OCI-LY7 (cell line): Measurements from ENCODE around the gene MGMT. TPM values are rescaled to one million over a fixed set of nuclear protein-coding genes. Genes with fewer than 3 reads are reported as not detected.

Experiments
- BruUV-seq: library from RNA; stranded (reverse); fragments of 400-500 nt; replicated peaks from 2 replicates; lab custom pipeline; 2021; lab: Mats Ljungman, UMichigan
- CTCF ChIA-PET: fragments of 300-600 bp; sonication (Branson Sonifier 250); formaldehyde crosslinking; loops from one replicate; lab custom pipeline; 2022; ENCODE audit warnings: antibody characterized with exemption; ENCODE audit not compliant: unreplicated experiment; lab: Charles Lee
- POLR2A ChIA-PET: fragments of 300-600 bp; sonication (Branson Sonifier 250); formaldehyde crosslinking; loops from one replicate; lab custom pipeline; 2022; ENCODE audit warnings: antibody characterized with exemption; lab: Charles Lee
- DNase-seq: peaks from one replicate; pipeline ENCODE4 v3.0.0-alpha.2; 2015; ENCODE audit warnings: low spot score
- H2AFZ ChIP-seq: fragments of 200-600 bp; sonication (generic), shearing (Covaris generic); 2 replicates; pipeline ENCODE4 v1.6.1; 2014; ENCODE audit warnings: mild to moderate bottlenecking, antibody characterized with exemption, low read length, moderate library complexity
- H3K27ac ChIP-seq: fragments of 200-600 bp; sonication (generic); 2 replicates; pipeline ENCODE4 v1.5.1; 2014; ENCODE audit warnings: mixed run types, low read depth, mild to moderate bottlenecking, moderate library complexity, low read length, inconsistent platforms; ENCODE audit not compliant: poor library complexity, severe bottlenecking
- H3K36me3 ChIP-seq: fragments of 200-600 bp; sonication (generic); 2 replicates; pipeline ENCODE4 v1.6.1; 2014; ENCODE audit warnings: mild to moderate bottlenecking, antibody characterized with exemption, low read length, moderate library complexity, mixed read lengths; ENCODE audit not compliant: insufficient read depth
- H3K4me1 ChIP-seq: fragments of 200-600 bp; sonication (generic); 2 replicates; pipeline ENCODE4 v1.5.1; 2014; ENCODE audit warnings: mild to moderate bottlenecking, low read length; ENCODE audit not compliant: insufficient read depth, poor library complexity, severe bottlenecking
- H3K4me2 ChIP-seq: fragments of 200-600 bp; sonication (generic); 2 replicates; pipeline ENCODE4 v1.6.1; 2014; ENCODE audit warnings: mild to moderate bottlenecking, low read length
- H3K4me3 ChIP-seq: fragments of 200-600 bp; sonication (generic); 2 replicates; pipeline ENCODE4 v1.5.1; 2014; ENCODE audit warnings: mild to moderate bottlenecking, low read depth, low read length; ENCODE audit not compliant: poor library complexity, severe bottlenecking
- H3K79me2 ChIP-seq: fragments of 200-600 bp; sonication (generic); 2 replicates; pipeline ENCODE4 v1.6.1; 2016; ENCODE audit warnings: low read depth, mild to moderate bottlenecking, low read length, moderate library complexity, mixed read lengths; ENCODE audit not compliant: insufficient read depth
- H3K9me2 ChIP-seq: fragments of 200-600 bp; sonication (generic); 2 replicates; pipeline ENCODE4 v1.6.1; 2016; ENCODE audit warnings: mild to moderate bottlenecking, low read length, mixed read lengths; ENCODE audit not compliant: insufficient read depth
- H3K9me3 ChIP-seq: fragments of 200-600 bp; sonication (generic); 2 replicates; pipeline ENCODE4 v1.6.1; 2014; ENCODE audit warnings: mild to moderate bottlenecking, mixed run types, low read length, mixed read lengths
- H4K20me1 ChIP-seq: fragments of 200-600 bp; sonication (generic); 2 replicates; pipeline ENCODE4 v1.6.1; 2014; ENCODE audit warnings: mild to moderate bottlenecking, antibody characterized with exemption, low read length, moderate library complexity, mixed read lengths; ENCODE audit not compliant: insufficient read depth
- EZH2phosphoT487 ChIP-seq: fragments of 200-600 bp; sonication (generic); IDR thresholded peaks from 2 replicates; pipeline ENCODE4 v1.6.1; 2018; ENCODE audit warnings: low read depth, borderline replicate concordance, mild to moderate bottlenecking, mixed run types, antibody characterized with exemption, low read length, moderate library complexity, mixed read lengths
- intact Hi-C: fragments of 100-400 bp; cut with micrococcal nuclease; formaldehyde crosslinking; loops from one replicate; pipeline ENCODE4 v1.10.0; 2022; ENCODE audit not compliant: unreplicated experiment
- total RNA-seq, 2 experiments: library from RNA; depleted of rRNA in 1 of 2; stranded (reverse); fragments of >200 nt in 1 of 2; shearing (Covaris generic) in 1 of 2; gene quantifications; 2 replicates each; pipeline ENCODE4 v1.2.3, GENCODE V29; 2014 to 2022
- TF ChIP-seq, protein P1 (sequence below): fragments of 200-600 bp; sonication (generic); conservative IDR thresholded peaks from 2 replicates; pipeline ENCODE4 v1.5.1; 2014; ENCODE audit warnings: mild to moderate bottlenecking, antibody characterized with exemption, low read length, moderate library complexity, mixed read lengths

The MGMT gene
- total RNA-seq, 2 experiments from 2014 or later: 19.7 to 25.0 TPM

DNA sequence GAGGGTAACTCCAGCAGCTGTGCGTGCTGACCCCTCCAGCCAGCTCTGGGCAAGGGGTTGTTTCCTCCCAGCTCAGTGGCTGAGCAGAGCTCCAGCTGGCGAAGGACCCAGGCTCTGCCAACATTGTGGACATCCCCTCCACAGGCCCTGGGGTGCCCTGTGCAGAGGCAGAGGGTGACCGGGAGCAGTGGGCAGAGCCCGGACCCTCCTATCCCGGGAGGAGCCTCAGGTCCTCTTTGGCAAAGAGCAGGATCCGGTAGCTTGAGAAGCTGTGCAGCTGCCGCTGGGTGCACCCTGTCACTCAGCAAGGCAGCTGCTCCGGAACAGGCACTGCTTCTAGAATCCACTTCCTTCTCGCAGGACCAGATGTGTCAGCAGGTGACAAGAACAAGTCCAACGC is 321.2 kb downstream of the MGMT start:
- H3K9me3 ChIP-seq: no peaks in the 10 kb centered on the region
- no peaks in the 10 kb centered on the region for H3K36me3 ChIP-seq
- TF ChIP-seq, protein P1, sequence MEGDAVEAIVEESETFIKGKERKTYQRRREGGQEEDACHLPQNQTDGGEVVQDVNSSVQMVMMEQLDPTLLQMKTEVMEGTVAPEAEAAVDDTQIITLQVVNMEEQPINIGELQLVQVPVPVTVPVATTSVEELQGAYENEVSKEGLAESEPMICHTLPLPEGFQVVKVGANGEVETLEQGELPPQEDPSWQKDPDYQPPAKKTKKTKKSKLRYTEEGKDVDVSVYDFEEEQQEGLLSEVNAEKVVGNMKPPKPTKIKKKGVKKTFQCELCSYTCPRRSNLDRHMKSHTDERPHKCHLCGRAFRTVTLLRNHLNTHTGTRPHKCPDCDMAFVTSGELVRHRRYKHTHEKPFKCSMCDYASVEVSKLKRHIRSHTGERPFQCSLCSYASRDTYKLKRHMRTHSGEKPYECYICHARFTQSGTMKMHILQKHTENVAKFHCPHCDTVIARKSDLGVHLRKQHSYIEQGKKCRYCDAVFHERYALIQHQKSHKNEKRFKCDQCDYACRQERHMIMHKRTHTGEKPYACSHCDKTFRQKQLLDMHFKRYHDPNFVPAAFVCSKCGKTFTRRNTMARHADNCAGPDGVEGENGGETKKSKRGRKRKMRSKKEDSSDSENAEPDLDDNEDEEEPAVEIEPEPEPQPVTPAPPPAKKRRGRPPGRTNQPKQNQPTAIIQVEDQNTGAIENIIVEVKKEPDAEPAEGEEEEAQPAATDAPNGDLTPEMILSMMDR: no peak
- no peak for TF ChIP-seq EZH2phosphoT487
- no peaks in the 10 kb centered on the region for H3K79me2 ChIP-seq
- H2AFZ ChIP-seq: no peak overlapping the region
- intact Hi-C loops: no loop called here
- no peak overlapping the region for H3K27ac ChIP-seq
- no peak overlapping the region for H3K4me3 ChIP-seq
- H3K9me2 ChIP-seq: no peaks in the 10 kb centered on the region
- ChIA-PET POLR2A (no interaction called here), CTCF (no interaction called here)
- no TSS peak for BruUV-seq
- H4K20me1 ChIP-seq: no peaks in the 10 kb centered on the region
- DNase-seq: no peak
- H3K4me1 ChIP-seq: no peaks in the 10 kb centered on the region
- H3K4me2 ChIP-seq: no peak overlapping the region

DNA sequence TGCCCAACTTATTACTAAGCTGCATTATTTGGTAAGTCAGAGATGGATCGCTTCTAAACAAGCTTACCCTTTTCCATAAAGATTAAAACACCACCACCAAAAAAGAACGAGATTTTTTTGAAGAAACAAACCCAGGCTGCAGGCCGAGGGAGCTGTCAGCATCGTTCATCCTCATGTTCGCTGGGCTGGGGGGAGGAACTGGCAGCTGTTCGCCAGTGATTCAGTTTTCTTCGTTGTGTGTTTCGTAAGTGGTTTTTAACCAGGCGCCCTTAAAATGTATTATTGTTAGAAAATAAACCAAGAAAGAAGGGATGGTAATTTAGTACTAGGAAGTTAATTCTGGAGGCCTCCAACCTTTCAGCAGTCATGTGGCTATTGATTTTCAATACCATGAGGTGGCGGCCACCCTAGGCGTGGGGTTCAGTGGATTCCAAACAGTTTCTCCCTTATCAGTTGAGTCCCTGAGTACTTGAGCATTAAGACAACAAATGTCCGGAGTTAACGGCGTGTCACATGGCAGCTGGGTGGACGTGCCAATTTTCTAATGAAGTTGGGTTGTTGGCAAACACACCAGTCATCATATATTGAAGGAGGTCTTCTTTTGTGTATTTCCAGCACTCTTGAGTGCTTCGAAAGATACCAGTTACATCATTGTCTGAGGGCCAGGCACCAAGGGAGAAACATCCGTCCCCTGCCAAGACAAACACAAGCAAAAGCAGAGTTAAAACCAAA is 323.8 kb downstream of the MGMT start:
- Histone ChIP-seq H3K4me2 (no peak overlapping the region), H4K20me1 (no peaks in the 10 kb centered on the region), H3K79me2 (no peaks in the 10 kb centered on the region), H3K9me2 (no peaks in the 10 kb centered on the region), H3K9me3 (no peaks in the 10 kb centered on the region), H3K27ac (no peak overlapping the region), H3K4me3 (no peak overlapping the region), H3K36me3 (no peaks in the 10 kb centered on the region), H3K4me1 (no peaks in the 10 kb centered on the region), H2AFZ (no peak overlapping the region)
- ChIA-PET POLR2A (interaction anchor here (1.2 kb wide), 1 partner anchor 10 kb away, joined by 5 read pairs; no protein-coding TSS in a partner anchor), CTCF (no interaction called here)
- intact Hi-C loops: no loop called here
- TF ChIP-seq, protein P1: no peak
- TF ChIP-seq EZH2phosphoT487: no peak
- no TSS peak for BruUV-seq
- DNase-seq: no peak

DNA sequence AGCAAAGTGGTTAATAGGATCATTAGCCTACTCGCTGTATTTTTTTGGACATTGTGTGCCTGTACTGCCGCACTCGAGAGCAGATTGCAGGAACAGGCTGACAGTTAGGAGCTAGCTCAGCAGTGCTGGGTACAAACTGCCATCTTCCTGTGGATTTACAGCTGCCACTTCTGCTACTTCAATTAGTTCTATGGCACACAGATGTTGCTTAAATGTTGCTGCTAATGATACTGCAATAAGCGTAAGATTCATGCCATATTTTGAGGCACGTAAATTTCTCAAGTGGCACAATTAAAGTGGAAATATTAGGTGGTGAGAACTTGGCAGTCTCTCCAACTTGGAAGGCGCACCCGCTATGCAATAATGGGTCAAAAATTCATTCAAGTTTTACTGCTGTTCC is 325.1 kb downstream of the MGMT start:
- no peak overlapping the region for H3K4me3 ChIP-seq
- no peak for DNase-seq
- intact Hi-C loops: no loop called here
- H3K79me2 ChIP-seq: no peaks in the 10 kb centered on the region
- H3K9me3 ChIP-seq: no peaks in the 10 kb centered on the region
- no peak overlapping the region for H3K4me2 ChIP-seq
- H3K9me2 ChIP-seq: no peaks in the 10 kb centered on the region
- H3K27ac ChIP-seq: no peak overlapping the region
- no peaks in the 10 kb centered on the region for H3K4me1 ChIP-seq
- BruUV-seq: no TSS peak
- POLR2A ChIA-PET: no interaction called here
- H4K20me1 ChIP-seq: no peaks in the 10 kb centered on the region
- CTCF ChIA-PET: no interaction called here
- TF ChIP-seq, protein P1: no peak
- TF ChIP-seq EZH2phosphoT487: no peak
- no peaks in the 10 kb centered on the region for H3K36me3 ChIP-seq
- no peak overlapping the region for H2AFZ ChIP-seq
